ENCODE results near the gene ZNF606.

The ZNF606 gene

DNA sequence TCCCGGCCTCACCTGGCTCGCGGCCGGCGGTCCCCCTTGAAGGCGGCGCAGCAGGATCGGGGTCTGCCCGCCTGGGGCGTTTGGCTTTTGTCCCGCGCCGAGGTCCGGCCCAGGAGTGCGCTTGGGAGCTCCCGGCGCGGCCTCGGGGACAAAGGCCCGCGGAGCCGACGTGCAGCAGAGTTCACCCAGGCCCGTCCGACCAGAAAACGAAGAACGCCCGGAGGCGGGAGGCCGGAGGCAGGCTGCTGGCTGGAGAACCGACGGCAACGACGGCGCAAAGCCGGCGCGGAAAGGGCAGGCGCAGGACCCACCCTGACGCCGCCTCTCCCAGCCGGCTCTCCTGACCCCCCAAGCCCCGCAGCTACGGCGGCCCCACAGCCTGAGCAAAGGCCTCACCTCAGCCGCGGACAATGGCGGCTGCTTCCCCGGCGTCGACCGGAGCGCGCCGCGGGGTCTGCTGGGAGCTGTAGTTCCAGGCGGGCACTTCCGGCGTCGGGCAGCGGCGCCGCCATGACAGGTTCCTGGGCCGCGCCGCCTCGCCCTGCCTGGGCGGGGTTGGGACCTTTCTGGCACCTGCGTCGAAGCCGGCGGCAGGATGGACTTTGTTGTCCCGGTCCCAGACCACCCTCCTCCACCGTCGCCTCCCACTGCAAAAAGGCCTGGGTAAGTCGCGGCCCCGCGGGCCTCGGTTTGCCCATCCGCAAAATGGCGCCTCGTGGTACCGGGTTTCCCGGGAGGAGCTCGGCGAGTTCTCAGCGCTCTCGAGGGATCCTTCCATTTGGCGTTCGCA, at the start of gene ZNF606:
Gene ZNF606 (minus strand): TSS at position 437 of the 790 bp plus-strand sequence. CDS start 1,501 bp downstream, outside the sequence.
- DNase-seq = peak; percentile 80 to 84

DNA sequence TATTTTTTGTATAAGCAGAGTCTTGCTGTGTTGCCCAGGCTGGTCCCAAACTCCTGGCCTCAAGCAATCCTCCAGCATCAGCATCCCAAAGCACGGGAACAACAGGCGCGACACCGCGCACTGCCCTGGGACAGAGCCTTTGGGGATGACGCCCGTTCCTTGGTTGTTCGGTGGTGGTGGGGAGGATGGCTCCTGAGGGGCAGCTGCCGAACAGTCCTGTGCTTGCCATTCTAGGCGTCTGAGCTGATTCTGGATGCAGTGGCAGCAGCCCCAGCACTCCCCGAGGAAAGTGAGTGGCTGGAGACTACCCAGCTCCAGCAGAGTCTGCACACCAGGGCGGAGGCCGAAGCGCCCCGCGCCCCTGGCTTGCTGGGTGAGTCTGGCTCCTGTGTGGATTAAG, 49.6 kb upstream of the ZNF606 start:
- DNase-seq = no peak

DNA sequence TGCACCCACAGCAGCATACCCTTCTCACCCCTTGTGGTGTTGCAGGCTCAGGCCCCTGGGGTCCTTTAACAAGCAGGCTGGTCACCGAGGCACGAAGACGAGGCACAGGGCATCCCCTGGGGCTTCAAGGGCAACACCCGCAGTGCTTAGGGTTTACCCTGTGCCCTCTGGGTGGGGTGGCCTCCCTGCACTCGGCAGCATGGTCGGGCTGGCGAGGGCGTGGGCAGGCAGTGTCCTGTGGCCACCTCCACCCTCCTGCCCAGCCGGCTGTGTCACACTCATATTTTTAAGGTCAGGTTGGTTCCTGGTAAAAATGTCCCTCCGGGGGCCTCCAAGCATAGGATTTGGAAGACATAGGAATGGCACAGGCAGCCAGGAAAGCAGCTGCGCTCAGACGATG, 45.1 kb upstream of the ZNF606 start:
- no peak for DNase-seq

DNA sequence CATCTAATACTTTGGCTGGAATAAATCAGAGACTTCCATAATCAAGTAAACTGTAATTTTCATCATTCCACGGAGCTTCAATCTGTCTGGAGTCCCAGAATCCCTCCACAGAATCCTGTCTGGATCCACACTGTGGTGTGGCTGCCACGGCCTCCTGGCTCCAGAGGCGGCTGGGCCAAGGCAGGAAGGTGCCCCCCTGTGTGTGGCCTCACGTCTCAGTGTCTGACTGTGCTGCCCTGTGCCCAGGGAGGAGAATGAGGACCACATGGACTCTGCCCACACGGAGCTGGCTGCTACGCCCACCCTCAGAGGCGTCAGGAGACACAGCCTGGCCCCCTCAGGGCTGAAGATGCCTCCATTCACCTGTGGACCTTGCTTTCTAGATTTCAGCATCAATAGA, 44.2 kb upstream of the ZNF606 start:
- DNase-seq = no peak

DNA sequence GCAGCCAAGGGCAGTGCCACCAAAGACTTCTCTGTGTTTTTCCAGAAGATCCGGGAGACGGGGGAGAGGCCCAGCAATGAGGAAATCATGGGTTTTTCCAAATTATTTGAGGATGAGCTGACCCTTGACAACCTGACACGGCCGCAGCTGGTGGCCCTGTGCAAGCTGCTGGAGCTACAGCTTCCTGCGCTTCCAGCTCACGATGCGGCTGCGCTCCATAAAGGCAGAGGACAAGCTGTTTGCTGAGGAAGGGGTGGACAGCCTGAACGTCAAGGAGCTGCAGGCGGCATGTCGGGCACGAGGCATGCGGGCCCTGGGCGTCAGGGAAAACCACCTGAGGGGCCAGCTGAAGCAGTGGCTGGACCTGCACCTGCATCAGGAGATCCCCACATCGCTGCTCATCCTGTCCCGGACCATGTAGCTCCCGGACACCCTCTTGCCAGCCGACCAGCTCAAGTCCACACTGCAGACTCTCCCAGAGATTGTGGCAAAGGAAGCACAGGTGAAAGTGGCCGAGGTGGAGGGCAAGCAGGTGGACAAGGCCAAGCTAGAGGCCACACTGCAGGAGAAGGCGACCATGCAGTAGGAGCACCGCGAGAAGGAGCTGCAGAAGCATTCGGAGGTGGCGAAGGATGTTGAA, 42.9 kb upstream of the ZNF606 start:
- no peak for DNase-seq

DNA sequence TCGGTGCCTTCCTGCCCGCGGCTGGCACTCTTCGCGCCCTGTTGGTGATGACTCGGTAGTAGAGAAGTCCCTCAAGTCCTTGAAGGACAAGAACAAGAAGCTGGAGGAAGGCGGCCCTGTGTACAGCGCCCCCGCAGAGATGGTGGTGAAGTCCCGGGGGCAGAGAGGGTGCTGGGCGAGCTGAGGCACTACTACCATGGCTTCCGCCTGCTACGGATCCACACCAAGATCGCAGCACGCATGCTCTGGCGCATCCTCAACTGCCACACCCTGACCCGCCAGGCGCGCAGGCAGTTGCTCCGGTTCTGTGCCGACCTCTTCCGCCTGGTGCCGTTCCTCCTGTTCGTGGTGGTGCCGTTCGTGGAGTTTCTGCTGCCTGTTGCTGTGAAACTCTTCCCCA, 42.3 kb upstream of the ZNF606 start:
- DNase-seq = no peak

DNA sequence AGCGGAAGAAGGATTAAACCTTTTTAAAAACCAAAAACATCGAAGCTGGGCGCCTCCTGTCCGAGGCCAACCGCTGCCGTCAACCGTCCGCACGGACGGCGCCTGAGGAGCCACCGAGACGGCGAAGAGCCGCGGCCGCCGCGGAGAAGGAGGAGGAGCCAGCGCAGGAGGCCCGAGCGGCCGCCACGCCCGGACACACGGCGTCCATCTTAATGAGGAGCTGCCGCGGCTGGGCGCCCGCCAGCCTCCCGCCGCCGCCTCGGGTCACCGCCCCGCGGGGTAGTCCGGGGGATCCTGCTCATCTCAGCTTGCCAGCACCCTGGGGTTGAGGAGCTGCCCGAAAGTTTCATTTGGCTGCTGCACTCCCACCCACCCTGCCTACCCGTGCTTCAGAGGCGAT, 41.8 kb upstream of the ZNF606 start:
- DNase-seq = no peak

DNA sequence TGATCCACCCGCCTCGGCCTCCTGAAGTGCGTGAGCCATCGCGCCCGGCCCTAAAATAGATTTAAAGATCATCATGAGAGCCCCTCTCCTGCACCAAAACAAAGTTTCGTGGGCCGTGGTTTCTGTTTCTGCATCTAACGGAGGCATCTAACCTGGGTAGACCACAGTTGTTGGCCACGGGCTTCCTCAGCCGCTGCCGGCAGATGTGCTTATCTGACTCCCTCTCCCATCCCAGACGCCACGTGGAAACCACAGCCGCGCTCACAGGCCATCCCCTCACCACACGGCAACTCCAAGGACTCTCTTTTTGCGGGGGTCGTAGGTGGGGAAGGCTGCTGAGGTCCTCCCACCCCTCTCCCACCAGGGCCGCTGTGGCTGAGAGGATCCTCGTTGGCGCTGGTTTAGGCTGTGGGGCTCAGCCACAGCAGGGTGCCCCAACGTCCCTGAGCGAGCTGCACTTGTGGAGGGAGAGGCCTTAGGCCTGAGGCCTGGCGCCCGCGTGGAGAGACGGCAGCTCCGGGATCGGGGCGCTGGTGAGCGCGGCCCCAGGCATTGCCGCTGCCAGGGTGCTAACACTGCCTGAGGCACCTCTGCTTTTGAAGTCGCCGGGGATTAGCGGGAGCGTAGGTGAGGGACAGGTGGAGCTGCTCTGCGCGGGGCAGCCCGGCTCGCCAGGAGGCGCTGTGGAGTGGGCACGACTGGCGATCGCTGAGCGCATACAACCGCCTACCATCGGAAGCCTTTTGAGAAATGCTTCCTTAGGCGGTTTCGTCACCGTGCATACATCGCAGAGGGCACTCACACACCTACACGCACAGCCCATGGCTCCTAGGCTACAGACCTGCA, 40.1 kb upstream of the ZNF606 start:
- DNase-seq = no peak

DNA sequence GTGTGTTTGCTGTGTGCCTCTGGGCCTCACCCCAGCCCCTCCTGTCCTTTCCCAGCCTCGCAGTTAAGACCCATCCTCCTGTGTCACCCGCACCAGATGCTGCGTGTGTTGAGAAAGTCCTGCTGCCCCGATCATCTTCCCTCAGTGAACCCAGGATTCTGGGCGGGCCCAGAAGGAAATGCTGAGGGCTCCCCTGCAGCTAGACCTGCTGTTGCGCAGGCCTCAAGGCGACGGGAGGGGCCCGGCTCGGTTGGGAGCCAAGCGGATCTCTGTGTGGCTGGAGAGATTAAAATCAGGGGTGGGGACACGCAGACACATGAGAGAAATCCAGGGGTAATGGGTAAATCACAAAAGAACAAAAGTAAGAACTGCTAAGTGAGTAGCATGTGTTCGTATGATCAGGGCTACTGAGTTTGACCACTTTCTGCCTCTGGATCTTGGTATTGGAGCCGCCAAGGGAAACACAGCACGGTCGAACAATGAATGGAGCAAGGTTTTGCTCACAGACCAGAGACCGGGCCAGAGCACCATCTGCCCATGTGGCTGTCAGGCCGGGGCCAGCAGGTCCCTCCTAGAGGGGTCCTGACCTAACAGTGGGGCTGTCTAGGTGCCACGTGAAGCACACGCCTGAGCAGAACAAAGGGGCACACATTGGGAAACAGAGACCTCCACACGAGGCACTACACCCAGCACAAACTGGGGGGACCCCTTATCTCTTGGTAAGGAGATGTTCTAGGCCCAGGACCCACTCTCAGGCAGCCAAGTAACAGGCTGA, 38.3 kb upstream of the ZNF606 start:
- no peak for DNase-seq

DNA sequence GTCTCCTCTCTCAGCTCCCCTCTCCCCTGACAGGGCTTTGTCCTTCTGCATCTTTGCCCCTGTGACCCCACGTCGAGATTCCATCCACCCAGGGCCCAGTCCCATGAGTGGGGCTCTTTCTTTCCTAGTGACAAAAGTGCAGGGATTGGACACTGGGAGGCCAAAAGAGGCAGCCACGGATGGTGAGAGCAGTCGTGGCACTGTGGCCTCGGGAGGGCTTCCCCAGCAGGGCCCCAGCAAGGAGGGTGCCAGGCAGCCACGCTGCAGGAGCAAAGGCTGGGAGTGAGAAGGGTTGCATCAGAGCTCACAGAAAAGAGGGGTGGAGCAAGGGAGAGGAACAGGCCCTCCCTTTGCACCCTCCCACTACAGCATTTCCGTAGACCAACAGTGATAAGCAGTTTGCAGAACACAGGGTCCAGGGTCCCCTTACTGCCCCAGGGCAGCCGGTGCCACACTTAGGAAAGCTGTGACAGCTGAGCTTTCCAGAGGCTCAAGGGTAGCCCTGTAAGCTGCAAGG, 36.1 kb upstream of the ZNF606 start:
- DNase-seq = no peak

DNA sequence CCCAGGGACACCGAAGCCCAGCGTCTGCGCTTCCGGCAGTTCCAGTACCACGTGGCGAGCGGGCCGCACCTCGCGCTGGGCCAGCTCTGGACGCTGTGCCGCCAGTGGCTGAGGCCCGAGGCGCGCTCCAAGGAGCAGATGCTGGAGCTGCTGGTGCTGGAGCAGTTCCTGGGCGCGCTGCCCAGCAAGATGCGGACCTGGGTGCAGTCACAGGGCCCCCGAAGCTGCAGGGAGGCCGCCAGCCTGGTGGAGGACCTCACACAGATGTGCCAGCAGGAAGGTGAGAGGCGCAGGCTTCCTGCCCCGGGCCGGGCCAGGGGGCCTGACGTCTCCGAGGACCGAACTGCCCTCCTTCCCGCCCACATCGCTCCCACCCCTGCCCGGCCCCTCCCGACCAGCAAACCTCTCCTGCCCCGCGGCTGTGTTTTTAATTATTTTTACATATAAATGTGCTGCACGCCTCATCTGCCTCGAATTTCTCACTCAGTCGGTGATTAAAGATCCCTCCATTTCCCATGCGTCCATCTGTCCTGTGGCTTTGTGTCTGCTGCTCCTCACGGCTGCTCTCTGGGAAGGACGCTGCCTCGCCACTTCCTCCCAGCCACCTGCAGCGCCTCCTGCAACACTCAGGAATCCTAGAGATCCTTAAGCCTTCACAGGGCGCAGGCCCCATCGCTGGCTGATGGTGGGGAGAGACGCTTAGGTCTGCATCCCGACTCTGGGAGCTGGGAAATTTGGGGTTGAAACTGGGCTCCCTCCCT, 35.5 kb upstream of the ZNF606 start:
- no peak for DNase-seq

DNA sequence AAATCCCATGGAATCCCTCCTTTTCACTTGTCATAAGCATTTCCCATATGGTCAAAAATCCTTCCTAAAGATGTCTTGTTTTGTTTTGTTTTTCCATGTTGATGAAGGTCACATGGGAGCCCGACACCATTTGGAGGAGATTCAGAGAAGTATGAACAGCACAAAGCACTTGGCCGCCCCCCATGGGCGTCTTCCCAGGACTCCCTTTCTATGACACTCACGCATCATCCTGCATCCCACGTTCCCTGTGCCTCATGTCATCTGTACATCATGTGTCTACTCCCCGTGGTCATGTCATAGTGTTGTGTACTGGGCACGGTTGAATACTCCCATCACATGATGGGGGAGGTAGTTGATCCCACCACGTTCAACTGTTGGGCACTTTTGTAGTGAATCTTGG, 33.2 kb upstream of the ZNF606 start:
- DNase-seq = no peak

DNA sequence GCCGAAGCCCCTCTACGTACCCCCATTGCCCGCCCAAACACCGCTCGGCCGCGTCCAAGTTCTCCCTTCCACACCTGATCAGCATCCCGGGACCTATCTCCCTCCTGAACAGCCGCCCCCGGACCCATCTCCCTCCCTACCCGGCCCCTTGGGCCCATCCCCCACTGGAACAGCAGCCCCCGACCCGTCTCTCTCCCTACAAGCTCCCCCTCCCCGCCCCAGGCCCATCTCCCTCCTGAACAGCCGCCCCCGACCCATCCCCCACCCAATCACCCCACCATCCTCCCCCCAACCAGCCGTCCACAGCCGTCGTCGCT, 31.8 kb upstream of the ZNF606 start:
- no peak for DNase-seq

DNA sequence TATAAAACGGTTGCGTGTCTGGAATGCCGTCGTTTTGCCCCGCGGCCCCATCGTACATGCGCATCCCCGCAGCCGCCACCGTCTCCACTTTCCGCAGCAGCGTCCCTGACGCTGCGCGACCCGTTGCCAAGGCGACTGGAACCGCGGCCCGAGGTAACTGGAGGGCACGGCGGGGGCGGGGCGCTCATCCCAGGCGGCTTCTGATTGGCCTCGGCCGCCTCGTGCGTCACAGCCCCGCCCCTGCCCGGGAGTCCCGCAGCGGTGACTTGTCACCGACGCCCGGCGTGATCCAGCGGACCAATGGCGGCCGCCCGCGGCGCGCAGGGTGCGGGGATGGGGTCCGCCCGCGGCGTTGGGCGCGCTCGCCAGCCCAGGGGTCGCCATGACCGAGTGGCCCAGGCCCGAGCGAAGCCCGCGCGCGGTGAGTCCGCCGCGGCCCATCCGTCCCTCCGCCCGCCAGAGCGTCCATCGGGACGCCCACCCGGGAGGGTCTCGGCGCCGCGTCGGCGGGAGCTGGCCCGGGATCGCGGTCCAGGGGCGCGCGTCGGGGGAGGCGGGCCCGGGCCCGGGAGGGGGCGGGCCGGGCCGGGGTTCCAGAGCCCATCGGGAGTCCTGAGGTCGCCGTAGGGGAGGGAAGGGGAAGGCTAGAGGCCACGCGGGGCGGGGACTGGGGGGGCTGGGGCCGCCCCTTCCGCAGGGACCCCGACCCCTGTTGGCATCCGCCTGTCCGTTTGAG, 31.3 kb upstream of the ZNF606 start, which contains the start of gene ZSCAN1:
Gene ZSCAN1 (plus strand): TSS at position 285 of the 736 bp plus-strand sequence. CDS start 3,812 bp downstream, outside the sequence.
- DNase-seq = peak; percentile 6 to 12

DNA sequence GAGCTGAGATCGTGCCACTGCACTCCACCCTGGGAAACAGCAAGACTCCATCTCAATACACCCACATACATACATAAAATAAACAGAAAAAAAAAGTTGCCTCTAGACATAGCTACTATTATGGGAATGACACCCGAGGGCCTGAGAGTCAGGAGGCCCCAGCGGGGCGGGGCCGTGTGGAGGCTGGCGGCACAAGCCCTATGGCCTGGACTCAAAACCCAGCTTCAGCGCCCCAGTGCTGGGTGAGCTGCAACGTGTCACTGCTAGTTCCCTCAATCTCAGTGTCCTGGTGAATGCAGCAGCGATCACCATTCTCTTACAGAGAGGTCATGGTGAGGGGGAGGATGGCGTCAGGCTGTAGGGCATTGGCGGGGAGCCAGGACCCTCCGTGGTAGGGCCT, 22.0 kb upstream of the ZNF606 start:
- no peak for DNase-seq

DNA sequence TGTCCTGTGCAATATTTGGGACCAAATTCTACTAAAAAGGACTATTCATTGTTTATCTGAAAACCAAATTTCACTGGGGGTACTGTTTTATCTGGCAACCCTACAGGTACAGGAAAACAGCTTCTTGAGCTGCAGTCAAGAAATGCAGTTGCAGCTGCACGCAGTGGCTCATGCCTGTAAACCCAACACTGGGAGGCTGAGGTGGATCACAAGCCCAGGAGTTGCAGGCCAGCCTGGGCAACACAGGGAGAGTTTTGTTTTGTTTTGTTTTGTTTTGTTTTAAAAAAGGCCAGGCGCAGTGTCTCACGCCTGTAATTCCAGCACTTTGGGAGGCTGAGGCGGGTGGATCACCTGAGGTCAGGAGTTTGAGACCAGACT, 19.7 kb upstream of the ZNF606 start:
- no peak for DNase-seq

DNA sequence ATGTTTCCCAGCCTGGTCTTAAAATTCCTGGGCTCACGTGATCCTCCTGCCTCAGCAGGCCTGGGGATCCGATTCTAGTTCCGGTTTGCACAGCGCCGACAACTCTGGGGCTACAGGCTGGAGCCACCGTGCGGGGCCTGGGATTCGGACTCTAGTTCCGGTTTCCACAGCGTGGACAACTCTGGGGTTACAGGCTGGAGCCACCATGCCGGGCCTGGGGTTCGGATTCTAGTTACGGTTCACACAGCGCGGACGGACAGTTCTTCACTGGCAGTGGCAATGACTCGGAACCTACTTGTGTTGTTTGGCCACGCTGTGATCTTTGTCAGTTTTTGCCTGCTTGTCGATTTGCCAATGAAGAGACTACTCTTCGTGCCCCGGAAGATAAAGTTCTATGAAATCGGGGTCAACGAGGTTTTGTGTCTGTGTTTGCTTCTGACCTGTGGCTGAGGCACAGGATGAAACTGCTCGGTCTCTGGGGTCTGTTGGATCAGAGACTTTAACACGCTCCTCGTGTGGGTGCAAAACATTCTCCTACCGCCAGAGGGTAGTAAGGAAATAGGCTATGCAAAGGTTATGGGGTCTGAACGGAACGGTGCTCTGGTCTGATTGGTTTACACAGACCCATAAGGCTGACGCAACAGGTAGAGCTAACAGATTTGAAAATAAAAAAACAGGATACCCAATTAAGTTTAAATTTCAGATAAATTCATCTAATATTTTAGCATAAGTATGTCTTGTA, 19.1 kb upstream of the ZNF606 start:
- DNase-seq = peak; percentile 29 to 54

DNA sequence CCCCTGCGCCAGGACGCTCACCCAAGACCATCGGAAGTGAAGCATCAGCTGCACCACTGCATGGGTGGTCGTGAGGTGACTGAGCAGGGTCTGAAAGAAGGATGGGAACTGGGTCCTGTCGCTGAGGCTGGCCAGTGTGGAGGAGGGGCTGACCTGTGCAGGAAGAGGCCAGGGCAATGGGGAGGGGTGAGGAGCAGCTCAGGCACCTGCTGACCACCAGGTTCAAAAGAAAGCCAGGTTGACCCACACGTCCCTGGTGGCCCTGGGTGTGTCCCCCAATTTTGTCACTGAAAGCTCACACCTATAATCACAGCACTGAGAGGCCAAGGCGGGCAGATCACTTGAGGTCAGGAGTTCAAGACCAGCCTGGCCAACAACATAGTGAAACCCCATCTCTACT, 17.5 kb upstream of the ZNF606 start:
- DNase-seq = no peak

DNA sequence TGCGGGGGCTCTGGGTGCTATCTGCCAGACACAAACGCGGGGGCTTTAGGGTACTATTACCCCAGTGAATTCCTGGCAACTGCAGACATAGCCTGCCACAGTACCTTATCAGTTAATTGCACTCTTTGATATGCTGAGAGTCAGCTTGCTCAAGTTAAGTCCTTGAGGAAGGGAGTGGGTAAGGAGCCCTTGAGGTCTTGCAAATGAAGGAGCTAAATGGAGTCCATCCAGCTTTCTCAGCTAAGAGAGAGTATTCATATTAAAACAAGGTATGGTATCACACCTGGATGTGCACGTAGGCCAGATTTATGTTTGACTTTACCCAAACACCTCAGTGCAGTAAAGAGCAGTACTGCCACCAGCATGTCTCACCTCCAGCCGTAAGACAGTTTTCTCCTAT, 11.5 kb upstream of the ZNF606 start:
- no peak for DNase-seq

DNA sequence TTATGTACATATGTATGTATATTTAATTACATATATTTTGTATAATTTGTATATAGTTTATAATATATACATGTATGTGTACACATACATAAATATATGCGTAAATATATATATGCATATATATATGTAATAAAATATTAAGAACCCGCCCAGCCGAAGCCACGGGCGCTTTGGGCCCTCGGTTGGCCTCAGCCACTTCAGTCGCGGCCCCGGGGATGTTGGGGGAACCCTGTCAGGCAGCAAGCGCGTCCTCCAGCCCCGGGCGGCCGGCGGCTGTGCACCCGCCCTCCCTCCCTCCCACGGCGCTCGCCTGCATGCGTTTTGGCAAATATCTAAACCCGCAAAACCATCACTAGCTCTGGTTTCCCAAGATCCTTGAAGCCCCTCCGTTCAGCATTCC, 7.9 kb upstream of the ZNF606 start:
- no peak for DNase-seq

All from inflammatory macrophage treated with lipopolysaccharide for 1 hour (primary cell).